Esophagus squamous epithelium (tissue), 4 donors: ENCODE measurements around the gene DEFB125.

Source experiments
- POLR2A ChIP-seq, 4 donors: fragments of 450-650 bp; IDR thresholded peaks; one replicate each; pipeline ENCODE4 v1.6.1; 2017; ENCODE audit warnings: antibody characterized with exemption in 4 of 4, mild to moderate bottlenecking in 4 of 4, moderate library complexity in 3 of 4
- TF ChIP-seq, protein P1 (sequence below), 6 experiments: fragments of 450-650 bp in 4 of 6; fragments of 200-600 bp in 2 of 6; sonication (generic) in 2 of 6; IDR thresholded peaks; one replicate each; pipeline ENCODE4 v1.5.1; 2016 to 2019; ENCODE audit warnings: antibody characterized with exemption in 6 of 6, mild to moderate bottlenecking in 4 of 6, moderate library complexity in 4 of 6

DNA sequence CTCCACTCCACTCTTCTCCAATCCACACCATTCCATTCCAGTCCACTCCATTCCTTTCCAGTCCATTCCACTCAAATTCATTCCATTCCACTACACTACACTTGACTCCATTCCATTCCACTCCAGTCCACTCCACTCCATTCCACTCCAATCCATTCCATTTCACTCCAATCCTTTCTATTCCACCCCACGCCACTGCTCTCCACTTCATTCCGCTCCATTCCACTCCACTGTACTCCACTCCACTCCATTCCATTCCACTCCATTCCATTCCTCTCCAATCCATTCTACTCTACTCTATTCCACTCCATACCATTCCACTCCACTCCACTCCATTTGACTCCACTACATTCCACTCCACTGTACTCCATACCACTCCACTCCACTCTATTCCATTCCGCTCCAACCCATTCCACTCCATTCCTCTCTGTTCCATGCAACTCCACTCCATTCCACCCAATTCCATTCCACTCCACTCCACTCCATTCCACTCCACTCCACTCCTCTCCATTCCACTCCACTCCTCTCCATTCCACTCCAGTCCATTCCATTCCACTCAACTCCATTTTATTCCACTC is 23.4 kb upstream of the DEFB125 start:
- TF ChIP-seq, protein P1, sequence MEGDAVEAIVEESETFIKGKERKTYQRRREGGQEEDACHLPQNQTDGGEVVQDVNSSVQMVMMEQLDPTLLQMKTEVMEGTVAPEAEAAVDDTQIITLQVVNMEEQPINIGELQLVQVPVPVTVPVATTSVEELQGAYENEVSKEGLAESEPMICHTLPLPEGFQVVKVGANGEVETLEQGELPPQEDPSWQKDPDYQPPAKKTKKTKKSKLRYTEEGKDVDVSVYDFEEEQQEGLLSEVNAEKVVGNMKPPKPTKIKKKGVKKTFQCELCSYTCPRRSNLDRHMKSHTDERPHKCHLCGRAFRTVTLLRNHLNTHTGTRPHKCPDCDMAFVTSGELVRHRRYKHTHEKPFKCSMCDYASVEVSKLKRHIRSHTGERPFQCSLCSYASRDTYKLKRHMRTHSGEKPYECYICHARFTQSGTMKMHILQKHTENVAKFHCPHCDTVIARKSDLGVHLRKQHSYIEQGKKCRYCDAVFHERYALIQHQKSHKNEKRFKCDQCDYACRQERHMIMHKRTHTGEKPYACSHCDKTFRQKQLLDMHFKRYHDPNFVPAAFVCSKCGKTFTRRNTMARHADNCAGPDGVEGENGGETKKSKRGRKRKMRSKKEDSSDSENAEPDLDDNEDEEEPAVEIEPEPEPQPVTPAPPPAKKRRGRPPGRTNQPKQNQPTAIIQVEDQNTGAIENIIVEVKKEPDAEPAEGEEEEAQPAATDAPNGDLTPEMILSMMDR (IDR thresholded peaks at IDR 0.05) = no peak
- TF ChIP-seq POLR2A (IDR thresholded peaks at IDR 0.05) = no peak
